ENCODE results near the gene POR. TPM values are rescaled to one million over a fixed set of nuclear protein-coding genes. Genes with fewer than 3 reads are reported as not detected.

The POR gene
- total RNA-seq, 1 experiment from 2014 or later = 99.3 TPM

DNA sequence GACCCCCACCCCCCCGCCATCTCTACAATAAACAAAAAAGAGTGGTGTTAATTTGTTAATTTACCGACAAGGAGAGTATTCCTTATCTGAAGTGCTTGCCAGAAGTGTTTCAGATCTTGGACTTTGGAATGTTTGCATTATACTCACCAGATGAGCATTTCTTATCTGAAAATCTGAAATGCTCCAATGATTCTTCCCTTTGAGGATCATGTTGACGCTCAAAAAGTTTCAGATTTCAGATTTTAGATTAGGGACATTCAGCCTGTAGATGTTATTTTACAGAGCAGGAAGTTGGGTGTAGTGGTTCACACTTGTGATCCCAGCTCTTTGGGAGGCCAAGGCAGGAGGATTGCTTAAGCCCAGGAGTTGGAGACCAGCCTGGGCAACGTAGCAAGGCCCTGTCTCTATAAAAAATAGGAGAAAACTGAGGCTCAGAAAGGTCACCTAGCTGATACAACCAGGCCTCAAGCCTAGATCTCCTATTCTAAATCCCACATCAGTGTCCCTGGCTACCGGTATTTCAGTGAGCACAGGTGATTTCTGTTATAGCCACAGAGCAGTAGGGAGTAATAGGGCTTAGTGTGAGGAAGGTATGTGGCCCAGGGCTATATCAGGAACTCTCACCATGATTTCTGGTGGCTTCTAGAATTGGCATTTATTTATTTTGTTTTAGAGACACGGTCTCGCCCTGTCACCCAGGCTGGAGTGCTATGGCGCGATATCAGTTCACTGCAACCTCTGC is 44.0 kb downstream of the POR start:
- Histone ChIP-seq H3K4me3 (ENCODE audit: low read depth, low read length, poor library complexity, severe bottlenecking) (no peak overlapping the region), H3K9me3 (ENCODE audit: low read depth, low read length, poor library complexity, severe bottlenecking) (no peaks in the 10 kb centered on the region), H3K36me3 (ENCODE audit: insufficient read depth, low read length, poor library complexity, severe bottlenecking) (peaks cover 20% of the 10 kb centered on the region), H3K4me1 (ENCODE audit: insufficient read depth, low read length, poor library complexity, severe bottlenecking) (no peaks in the 10 kb centered on the region), H3K27me3 (replicated peaks; ENCODE audit: insufficient read depth, low read depth, low read length, poor library complexity) (no peaks in the 10 kb centered on the region), H3K27ac (ENCODE audit: low read depth, low read length, poor library complexity, severe bottlenecking) (no peak overlapping the region)
- POLR2A ChIA-PET (ENCODE audit: low non-redundant PET) = no interaction called here
- no TSS peak for BruUV-seq (replicated peaks)
- TF ChIP-seq EZH2 (IDR thresholded peaks at IDR 0.05; ENCODE audit: borderline replicate concordance, low read depth, low read length, poor library complexity, severe bottlenecking) = no peak
- TF ChIP-seq, protein P1, sequence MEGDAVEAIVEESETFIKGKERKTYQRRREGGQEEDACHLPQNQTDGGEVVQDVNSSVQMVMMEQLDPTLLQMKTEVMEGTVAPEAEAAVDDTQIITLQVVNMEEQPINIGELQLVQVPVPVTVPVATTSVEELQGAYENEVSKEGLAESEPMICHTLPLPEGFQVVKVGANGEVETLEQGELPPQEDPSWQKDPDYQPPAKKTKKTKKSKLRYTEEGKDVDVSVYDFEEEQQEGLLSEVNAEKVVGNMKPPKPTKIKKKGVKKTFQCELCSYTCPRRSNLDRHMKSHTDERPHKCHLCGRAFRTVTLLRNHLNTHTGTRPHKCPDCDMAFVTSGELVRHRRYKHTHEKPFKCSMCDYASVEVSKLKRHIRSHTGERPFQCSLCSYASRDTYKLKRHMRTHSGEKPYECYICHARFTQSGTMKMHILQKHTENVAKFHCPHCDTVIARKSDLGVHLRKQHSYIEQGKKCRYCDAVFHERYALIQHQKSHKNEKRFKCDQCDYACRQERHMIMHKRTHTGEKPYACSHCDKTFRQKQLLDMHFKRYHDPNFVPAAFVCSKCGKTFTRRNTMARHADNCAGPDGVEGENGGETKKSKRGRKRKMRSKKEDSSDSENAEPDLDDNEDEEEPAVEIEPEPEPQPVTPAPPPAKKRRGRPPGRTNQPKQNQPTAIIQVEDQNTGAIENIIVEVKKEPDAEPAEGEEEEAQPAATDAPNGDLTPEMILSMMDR (conservative IDR thresholded peaks at IDR 0.05; ENCODE audit: low read depth, low read length) = no peak
- intact Hi-C loops (cut with micrococcal nuclease; ENCODE audit: unreplicated experiment) = no loop called here
- DNase-seq (ENCODE audit: low spot score) = no peak
- CTCF ChIA-PET = no interaction called here

DNA sequence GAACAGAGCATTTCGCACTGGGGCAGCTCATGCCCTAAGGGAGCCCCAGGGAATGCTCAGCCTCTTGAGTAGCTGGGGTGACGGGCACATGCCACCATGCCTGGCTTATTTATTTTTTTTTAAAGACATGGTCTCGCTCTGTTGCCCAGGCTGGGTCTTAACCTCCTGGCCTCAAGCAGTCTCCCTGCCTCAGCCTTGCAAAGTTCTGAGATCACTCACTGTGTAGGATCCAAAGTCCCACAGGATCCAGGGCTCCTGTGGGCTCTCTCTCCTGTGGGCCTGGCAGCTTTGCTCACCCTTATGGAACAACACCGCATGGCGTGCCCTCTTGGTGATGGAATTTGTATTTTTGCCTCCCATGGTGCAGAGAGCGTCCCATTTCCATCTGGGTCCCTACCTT is 45.4 kb downstream of the POR start:
- Histone ChIP-seq H3K27ac (ENCODE audit: low read depth, low read length, poor library complexity, severe bottlenecking) (no peak overlapping the region), H3K36me3 (ENCODE audit: insufficient read depth, low read length, poor library complexity, severe bottlenecking) (peaks cover 14% of the 10 kb centered on the region), H3K4me3 (ENCODE audit: low read depth, low read length, poor library complexity, severe bottlenecking) (no peak overlapping the region), H3K27me3 (replicated peaks; ENCODE audit: insufficient read depth, low read depth, low read length, poor library complexity) (no peaks in the 10 kb centered on the region), H3K4me1 (ENCODE audit: insufficient read depth, low read length, poor library complexity, severe bottlenecking) (no peaks in the 10 kb centered on the region), H3K9me3 (ENCODE audit: low read depth, low read length, poor library complexity, severe bottlenecking) (no peaks in the 10 kb centered on the region)
- ChIA-PET POLR2A (ENCODE audit: low non-redundant PET) (no interaction called here), CTCF (interaction anchor here (0.6 to 0.7 kb wide), 2 partner anchors 46 to 218 kb away, joined by 3 to 8 read pairs; no protein-coding TSS in a partner anchor)
- no TSS peak for BruUV-seq (replicated peaks)
- intact Hi-C loops (cut with micrococcal nuclease; ENCODE audit: unreplicated experiment) = no loop called here
- TF ChIP-seq, protein P1 (conservative IDR thresholded peaks at IDR 0.05; ENCODE audit: low read depth, low read length) = no peak
- TF ChIP-seq EZH2 (IDR thresholded peaks at IDR 0.05; ENCODE audit: borderline replicate concordance, low read depth, low read length, poor library complexity, severe bottlenecking) = no peak
- DNase-seq (ENCODE audit: low spot score) = no peak

DNA sequence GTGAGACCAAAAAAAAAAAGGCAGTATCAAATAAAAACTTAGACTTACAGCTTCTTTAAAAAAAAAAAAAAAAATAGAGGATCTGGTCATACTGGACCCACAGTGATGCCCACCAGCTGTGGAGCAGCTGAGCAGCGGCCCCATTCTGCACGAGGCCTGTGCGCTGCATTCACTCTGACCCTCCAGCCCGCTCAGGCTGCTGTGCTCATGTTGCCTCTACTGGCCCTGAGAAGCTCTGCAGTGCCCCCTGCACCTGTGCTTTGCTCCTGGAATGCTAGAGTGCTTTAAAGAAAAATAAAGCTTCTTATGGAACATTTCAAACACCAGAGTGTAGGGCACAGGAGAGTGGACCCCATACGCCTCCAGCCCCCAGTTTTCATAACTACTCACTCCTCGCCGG is 46.3 kb downstream of the POR start:
- no peak overlapping the region for H3K4me3 ChIP-seq (ENCODE audit: low read depth, low read length, poor library complexity, severe bottlenecking)
- peaks cover 8% of the 10 kb centered on the region for H3K36me3 ChIP-seq (ENCODE audit: insufficient read depth, low read length, poor library complexity, severe bottlenecking)
- no peak for DNase-seq (ENCODE audit: low spot score)
- TF ChIP-seq, protein P1 (conservative IDR thresholded peaks at IDR 0.05; ENCODE audit: low read depth, low read length) = no peak
- no peak for TF ChIP-seq EZH2 (IDR thresholded peaks at IDR 0.05; ENCODE audit: borderline replicate concordance, low read depth, low read length, poor library complexity, severe bottlenecking)
- intact Hi-C loops (cut with micrococcal nuclease; ENCODE audit: unreplicated experiment) = no loop called here
- no TSS peak for BruUV-seq (replicated peaks)
- no peaks in the 10 kb centered on the region for H3K9me3 ChIP-seq (ENCODE audit: low read depth, low read length, poor library complexity, severe bottlenecking)
- no peaks in the 10 kb centered on the region for H3K27me3 ChIP-seq (replicated peaks; ENCODE audit: insufficient read depth, low read depth, low read length, poor library complexity)
- no peaks in the 10 kb centered on the region for H3K4me1 ChIP-seq (ENCODE audit: insufficient read depth, low read length, poor library complexity, severe bottlenecking)
- ChIA-PET CTCF (interaction anchor here (0.6 to 0.7 kb wide), 2 partner anchors 47 to 217 kb away, joined by 3 to 8 read pairs; no protein-coding TSS in a partner anchor), POLR2A (ENCODE audit: low non-redundant PET) (no interaction called here)
- no peak overlapping the region for H3K27ac ChIP-seq (ENCODE audit: low read depth, low read length, poor library complexity, severe bottlenecking)

All from A673 (cell line).